Effector memory CD4-positive, alpha-beta T cell (primary cell): ENCODE measurements around the gene CFAP410.

Experiments
- DNase-seq, 3 donors: peaks; one replicate each; pipeline ENCODE4 v3.0.0-alpha.2; 2020
- H3K27ac ChIP-seq: 2 replicates; pipeline ENCODE4 v1.7.0; 2013; ENCODE audit warnings: mild to moderate bottlenecking, low read length, moderate library complexity; ENCODE audit not compliant: insufficient read depth, poor library complexity, severe bottlenecking
- H3K27me3 ChIP-seq: replicated peaks from 2 replicates; pipeline ENCODE4 v1.7.0; 2013; ENCODE audit warnings: mild to moderate bottlenecking, low read length; ENCODE audit not compliant: insufficient read depth, control insufficient read depth, poor library complexity, severe bottlenecking
- H3K36me3 ChIP-seq: 2 replicates; pipeline ENCODE4 v1.7.0; 2013; ENCODE audit warnings: mild to moderate bottlenecking, low read length, moderate library complexity; ENCODE audit not compliant: control insufficient read depth, insufficient read depth
- H3K4me1 ChIP-seq: 2 replicates; pipeline ENCODE4 v1.7.0; 2013; ENCODE audit warnings: low read length, mild to moderate bottlenecking; ENCODE audit not compliant: control insufficient read depth, insufficient read depth, poor library complexity, severe bottlenecking
- H3K4me3 ChIP-seq: 2 replicates; pipeline ENCODE4 v1.7.0; 2013; ENCODE audit warnings: low read length, low read depth, mild to moderate bottlenecking; ENCODE audit not compliant: insufficient read depth, poor library complexity, severe bottlenecking
- H3K9me3 ChIP-seq: 2 replicates; pipeline ENCODE4 v1.7.0; 2013; ENCODE audit warnings: mild to moderate bottlenecking, low read length, moderate library complexity; ENCODE audit not compliant: control insufficient read depth

CFAP410 gene

DNA sequence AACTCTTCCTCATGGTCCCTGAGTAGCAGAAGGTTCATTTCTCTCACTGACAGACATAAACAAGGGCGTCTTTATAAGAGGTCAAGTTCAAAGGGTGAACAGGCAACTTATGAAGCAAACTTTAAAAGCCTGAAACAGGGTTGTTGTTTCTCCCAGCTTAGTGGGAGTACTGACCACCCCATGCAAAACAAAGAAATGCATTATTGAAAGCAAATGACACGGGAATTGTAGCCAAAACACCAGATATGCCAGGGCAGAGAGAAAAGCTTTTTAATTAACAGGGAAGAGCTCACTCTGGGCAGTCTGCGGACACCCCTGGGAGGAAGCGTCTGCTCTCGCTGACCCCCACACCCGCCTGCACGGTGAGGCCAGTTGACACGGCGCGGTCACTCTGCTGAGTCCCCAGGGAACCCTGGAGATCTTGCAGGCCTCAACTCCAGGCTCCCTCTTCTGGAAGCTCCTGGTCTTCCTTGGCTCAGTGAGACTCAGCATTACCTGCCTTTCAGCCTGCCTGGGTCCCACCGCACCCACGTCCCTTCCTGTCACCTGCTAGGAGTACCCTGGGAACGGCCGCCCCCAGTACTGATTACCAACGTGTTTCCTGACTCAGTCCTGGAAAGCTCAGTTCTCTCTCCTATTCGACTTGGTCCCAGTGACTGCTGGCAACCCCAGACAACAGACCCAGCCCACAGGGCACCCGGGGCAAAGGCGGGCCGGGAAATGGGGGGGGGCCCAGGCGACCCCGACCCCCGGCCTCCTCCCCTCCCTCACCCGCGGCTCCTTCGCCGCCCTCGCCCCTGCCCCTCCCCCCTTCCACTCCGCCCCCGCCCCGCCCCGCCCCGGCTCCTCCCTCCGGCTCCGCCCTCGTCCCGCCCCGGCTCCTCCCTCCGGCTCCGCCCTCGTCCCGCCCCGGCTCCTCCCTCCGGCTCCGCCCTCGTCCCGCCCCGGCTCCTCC, 972 bp downstream of the CFAP410 start:
- Histone ChIP-seq H3K27ac (no peak overlapping the region), H3K4me3 (no peak overlapping the region), H3K36me3 (peaks cover 13% of the 10 kb centered on the region), H3K27me3 (no peaks in the 10 kb centered on the region), H3K9me3 (no peaks in the 10 kb centered on the region), H3K4me1 (peaks cover 7% of the 10 kb centered on the region)
- peak; percentile 36 to 49 (median 41) for DNase-seq

- H3K4me3 ChIP-seq: no peak overlapping the region
- no peak for DNase-seq
- H3K27me3 ChIP-seq: no peaks in the 10 kb centered on the region
- H3K27ac ChIP-seq: no peak overlapping the region
- H3K9me3 ChIP-seq: no peaks in the 10 kb centered on the region
- peaks cover 7% of the 10 kb centered on the region for H3K4me1 ChIP-seq
- H3K36me3 ChIP-seq: peaks cover 13% of the 10 kb centered on the region
These were observed 1.7 kb downstream of the CFAP410 start for GRCh38 chr21:44337449-44337848.

DNA sequence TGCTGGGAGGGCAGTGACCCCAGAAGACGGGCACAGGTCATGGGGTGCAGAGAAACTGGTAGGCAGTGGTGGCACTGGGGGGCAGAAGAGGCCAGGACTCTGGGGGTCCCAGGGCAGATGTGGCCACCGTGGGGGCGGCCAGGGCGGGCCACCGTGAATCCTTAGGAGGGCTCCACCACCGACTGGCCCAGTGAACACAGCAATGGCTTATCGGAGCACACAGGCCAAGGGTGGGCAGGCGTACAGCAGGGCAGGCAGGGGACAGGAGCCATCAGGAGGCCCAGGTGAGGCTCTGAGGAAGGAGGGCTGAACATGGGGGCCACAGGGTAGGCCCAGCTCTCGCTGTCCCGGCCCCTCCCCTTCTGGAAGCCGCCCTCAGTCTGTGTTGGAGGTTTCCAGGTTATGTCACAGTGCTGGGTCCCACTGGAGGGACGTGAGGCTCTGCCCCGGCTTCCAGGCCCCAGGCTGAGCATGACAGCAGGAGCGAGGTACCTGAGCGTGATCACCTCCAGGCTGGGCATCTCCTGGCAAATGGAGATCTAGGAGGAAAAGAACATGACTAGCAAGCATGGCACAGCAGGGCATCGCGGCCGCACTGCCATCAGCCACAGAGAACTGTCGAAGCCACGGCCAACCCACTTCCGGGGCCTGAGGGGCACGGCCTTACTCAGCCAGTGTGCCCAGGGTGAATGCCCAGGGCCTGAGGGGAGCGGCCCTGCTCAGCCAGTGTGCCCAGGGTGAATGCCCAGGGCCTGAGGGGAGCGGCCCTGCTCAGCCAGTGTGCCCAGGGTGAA, 3.7 kb downstream of the CFAP410 start:
- DNase-seq: no peak
- Histone ChIP-seq H3K27ac (no peak overlapping the region), H3K4me1 (peaks cover 7% of the 10 kb centered on the region), H3K9me3 (no peaks in the 10 kb centered on the region), H3K4me3 (no peak overlapping the region), H3K27me3 (no peaks in the 10 kb centered on the region), H3K36me3 (peaks cover 20% of the 10 kb centered on the region)

DNA sequence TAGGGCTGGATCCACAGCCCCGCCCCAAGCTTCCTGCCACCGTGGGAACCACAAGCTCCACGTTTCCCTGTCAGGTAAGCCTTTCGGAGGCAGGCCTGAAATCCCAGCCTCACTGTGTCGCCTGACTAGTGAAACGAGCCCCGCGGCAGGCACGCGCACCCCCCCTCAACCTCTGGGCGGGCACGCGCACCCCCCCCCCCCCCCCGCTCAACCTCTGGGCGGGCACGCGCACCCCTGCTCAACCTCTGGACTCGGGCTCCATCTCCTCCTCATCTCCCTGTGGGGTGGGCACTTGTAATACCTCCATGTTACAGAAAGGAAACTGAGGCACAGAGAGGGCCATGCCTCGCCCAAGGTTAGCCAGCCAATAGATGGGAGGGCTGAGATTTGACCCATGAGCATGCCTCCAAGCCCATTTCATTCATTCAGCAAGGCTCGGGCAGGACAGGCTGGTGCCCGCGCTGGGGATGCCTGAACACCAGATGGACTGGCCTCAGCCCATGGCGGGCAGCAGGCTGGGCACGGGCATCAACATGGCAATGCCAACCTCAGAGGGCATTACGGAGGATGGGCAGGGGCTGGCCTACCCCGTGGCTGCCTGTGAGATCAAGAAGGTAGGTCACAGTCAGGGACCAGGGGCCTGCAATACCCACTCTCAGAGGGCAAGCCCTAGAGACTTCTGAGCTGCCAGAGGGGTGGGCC, 4.7 kb downstream of the CFAP410 start:
- no peak for DNase-seq
- no peaks in the 10 kb centered on the region for H3K9me3 ChIP-seq
- H3K36me3 ChIP-seq: peaks cover 20% of the 10 kb centered on the region
- no peaks in the 10 kb centered on the region for H3K27me3 ChIP-seq
- no peaks in the 10 kb centered on the region for H3K4me1 ChIP-seq
- no peak overlapping the region for H3K27ac ChIP-seq
- no peak overlapping the region for H3K4me3 ChIP-seq

DNA sequence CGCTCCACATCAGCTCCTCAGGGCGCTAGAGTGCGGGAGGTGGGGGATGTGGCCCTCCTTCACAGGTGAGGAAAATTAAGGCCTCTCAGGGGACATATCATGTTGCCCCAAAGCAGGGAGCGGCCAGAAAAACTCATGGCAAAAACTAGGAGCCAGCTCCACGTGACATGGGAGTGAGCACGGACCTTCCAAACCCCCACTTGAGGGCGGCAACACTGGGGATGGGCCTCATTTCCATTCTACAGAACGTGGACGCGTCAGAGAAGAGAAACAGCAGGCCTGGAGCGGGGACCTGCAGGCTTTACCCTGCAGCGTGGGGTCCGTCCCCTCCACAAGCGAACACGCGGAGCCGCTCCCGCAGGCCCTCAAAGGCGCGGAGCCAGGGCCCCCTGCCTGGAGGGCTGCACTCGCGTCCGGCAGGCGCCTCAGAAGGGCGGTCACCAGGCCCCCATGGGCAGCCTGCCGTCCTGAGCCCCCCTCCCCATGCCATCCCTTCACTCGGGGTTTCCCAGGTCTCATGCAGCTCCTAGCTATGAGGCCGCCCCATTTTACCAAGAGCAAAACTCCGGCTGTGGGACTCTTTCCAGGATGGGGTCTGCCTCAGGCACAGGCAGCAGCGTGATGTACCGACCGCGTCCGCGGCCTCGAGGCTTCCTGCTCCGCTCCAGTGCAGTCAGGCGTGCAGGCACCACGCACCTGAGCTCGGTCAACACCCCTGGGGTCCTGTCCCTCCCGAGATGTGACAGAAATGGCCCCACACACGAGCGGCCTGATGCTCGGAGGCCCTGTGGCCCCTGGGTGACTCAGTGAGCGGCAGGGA, 5.5 kb downstream of the CFAP410 start:
- no peaks in the 10 kb centered on the region for H3K27me3 ChIP-seq
- peaks cover 20% of the 10 kb centered on the region for H3K36me3 ChIP-seq
- no peak overlapping the region for H3K4me3 ChIP-seq
- H3K4me1 ChIP-seq: no peaks in the 10 kb centered on the region
- H3K27ac ChIP-seq: no peak overlapping the region
- no peak for DNase-seq
- H3K9me3 ChIP-seq: no peaks in the 10 kb centered on the region

GRCh38 chr21:44332965-44333364, 6.2 kb downstream of the CFAP410 start:
- H3K36me3 ChIP-seq: peaks cover 20% of the 10 kb centered on the region
- no peak for DNase-seq
- no peak overlapping the region for H3K27ac ChIP-seq
- H3K4me3 ChIP-seq: no peak overlapping the region
- no peaks in the 10 kb centered on the region for H3K27me3 ChIP-seq
- no peaks in the 10 kb centered on the region for H3K9me3 ChIP-seq
- no peaks in the 10 kb centered on the region for H3K4me1 ChIP-seq

DNA sequence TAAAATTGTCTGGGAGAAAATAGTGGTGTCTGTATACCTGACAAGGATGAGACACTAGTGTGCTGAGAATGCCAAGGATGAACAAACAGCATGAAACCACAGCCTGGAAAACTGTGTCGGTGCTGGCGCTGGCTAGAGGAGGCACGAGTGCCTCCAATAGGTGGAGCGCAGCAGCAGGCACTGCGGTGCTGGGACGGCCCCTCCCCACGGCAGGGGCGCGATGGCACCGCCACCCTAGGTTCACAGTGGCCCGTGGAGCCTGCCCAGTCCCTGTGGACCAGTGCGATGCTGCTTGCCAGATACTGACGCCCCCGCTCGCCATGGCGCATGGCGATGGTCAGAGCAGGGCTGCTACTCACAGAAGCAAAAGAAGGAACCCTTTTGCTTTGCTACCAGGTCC, 6.8 kb downstream of the CFAP410 start:
- no peaks in the 10 kb centered on the region for H3K4me1 ChIP-seq
- no peak overlapping the region for H3K4me3 ChIP-seq
- H3K36me3 ChIP-seq: peaks cover 20% of the 10 kb centered on the region
- no peaks in the 10 kb centered on the region for H3K9me3 ChIP-seq
- no peak overlapping the region for H3K27ac ChIP-seq
- DNase-seq: no peak
- no peaks in the 10 kb centered on the region for H3K27me3 ChIP-seq

- Histone ChIP-seq H3K9me3 (no peaks in the 10 kb centered on the region), H3K27me3 (no peaks in the 10 kb centered on the region), H3K4me1 (no peaks in the 10 kb centered on the region), H3K27ac (no peak overlapping the region), H3K36me3 (peaks cover 20% of the 10 kb centered on the region), H3K4me3 (no peak overlapping the region)
- DNase-seq: no peak
These were observed 7.4 kb downstream of the CFAP410 start for GRCh38 chr21:44331650-44332307.

- H3K4me3 ChIP-seq: no peak overlapping the region
- no peak overlapping the region for H3K27ac ChIP-seq
- H3K4me1 ChIP-seq: no peaks in the 10 kb centered on the region
- H3K36me3 ChIP-seq: peaks cover 18% of the 10 kb centered on the region
- H3K27me3 ChIP-seq: no peaks in the 10 kb centered on the region
- no peak for DNase-seq
- no peaks in the 10 kb centered on the region for H3K9me3 ChIP-seq
These were observed 8.0 kb downstream of the CFAP410 start for GRCh38 chr21:44331209-44331608.
